ENCODE results near the gene RPS10.
"Not testable (repeated sequence)": the region's sequence is repeated elsewhere in the genome, so short reads cannot be mapped to it uniquely, and the experiment has no call there.

Gene RPS10

GRCh38 chr6:34414999-34415858, 10.6 kb downstream of the RPS10 start:
- peak; percentile 24 for TF ChIP-seq CTCF (IDR thresholded peaks at IDR 0.05; ENCODE audit: extremely low read depth, missing control alignments)
- peak; percentile 54 for DNase-seq (ENCODE audit: low spot score)

GRCh38 chr6:34412643-34413214, 13.1 kb downstream of the RPS10 start:
- TF ChIP-seq CTCF (IDR thresholded peaks at IDR 0.05; ENCODE audit: extremely low read depth, missing control alignments): no peak
- DNase-seq (ENCODE audit: low spot score): no peak

GRCh38 chr6:34412016-34412415, 13.9 kb downstream of the RPS10 start:
- no peak for DNase-seq (ENCODE audit: low spot score)
- TF ChIP-seq CTCF (IDR thresholded peaks at IDR 0.05; ENCODE audit: extremely low read depth, missing control alignments): no peak

GRCh38 chr6:34407915-34408314, 18.0 kb downstream of the RPS10 start:
- not testable (repeated sequence) for DNase-seq (ENCODE audit: low spot score)

GRCh38 chr6:34396518-34396917, 29.4 kb downstream of the RPS10 start:
- no peak for TF ChIP-seq CTCF (IDR thresholded peaks at IDR 0.05; ENCODE audit: extremely low read depth, missing control alignments)
- DNase-seq (ENCODE audit: low spot score): no peak

GRCh38 chr6:34393966-34394305, 31.9 kb downstream of the RPS10 start:
- no peak for TF ChIP-seq CTCF (IDR thresholded peaks at IDR 0.05; ENCODE audit: extremely low read depth, missing control alignments)
- no peak for DNase-seq (ENCODE audit: low spot score)

- peak; percentile 42 for DNase-seq (ENCODE audit: low spot score)
- no peak for TF ChIP-seq CTCF (IDR thresholded peaks at IDR 0.05; ENCODE audit: extremely low read depth, missing control alignments)
Measured at GRCh38 chr6:34393191-34393965, 32.5 kb downstream of the RPS10 start.

Data from GM20000 (cell line).